ENCODE results near the gene RNF180. TPM values are rescaled to one million over a fixed set of nuclear protein-coding genes. Genes with fewer than 3 reads are reported as not detected.

The RNF180 gene
- total RNA-seq, 1 donor from 2014 or later, result 14.0 TPM

DNA sequence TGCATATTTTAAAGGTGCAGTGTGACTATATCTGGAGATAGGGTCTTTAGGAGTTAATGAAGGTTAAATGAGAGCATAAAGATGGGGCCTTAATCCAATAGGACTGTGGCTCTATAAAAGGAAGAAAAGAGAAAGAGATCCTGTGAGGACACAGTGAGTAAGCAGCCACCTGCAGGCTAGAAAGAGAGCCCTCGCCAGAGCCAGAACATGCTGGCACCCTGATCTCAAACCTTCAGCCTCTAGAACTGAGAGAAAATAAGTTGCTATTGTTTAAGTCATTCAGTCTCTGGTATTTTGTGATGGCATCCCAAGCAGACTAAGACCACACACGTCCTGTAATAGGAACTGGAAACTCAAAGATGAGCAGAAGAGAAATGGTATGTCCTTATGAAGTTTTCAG lies 41.0 kb downstream of the RNF180 start:
- no peaks in the 10 kb centered on the region for H3K36me3 ChIP-seq
- TF ChIP-seq POLR2A (IDR thresholded peaks at IDR 0.05) (no peak), CTCF (IDR thresholded peaks at IDR 0.05) (no peak), POLR2AphosphoS5 (IDR thresholded peaks at IDR 0.05; ENCODE audit: insufficient read depth in 1 of 2, low read depth in 1 of 2) (no peak)
- no peak overlapping the region for H3K27ac ChIP-seq
- no peaks in the 10 kb centered on the region for H3K27me3 ChIP-seq
- intact Hi-C loops (cut with DNase I), result loop anchor here (5.0 kb wide), 1 partner anchor 59 kb away; no protein-coding TSS in a partner anchor
- no peak for DNase-seq (ENCODE audit: extremely low spot score in 2 of 2)
- no peaks in the 10 kb centered on the region for H3K9me3 ChIP-seq
- no peak overlapping the region for H3K4me3 ChIP-seq
- H3K4me1 ChIP-seq, result no peaks in the 10 kb centered on the region

DNA sequence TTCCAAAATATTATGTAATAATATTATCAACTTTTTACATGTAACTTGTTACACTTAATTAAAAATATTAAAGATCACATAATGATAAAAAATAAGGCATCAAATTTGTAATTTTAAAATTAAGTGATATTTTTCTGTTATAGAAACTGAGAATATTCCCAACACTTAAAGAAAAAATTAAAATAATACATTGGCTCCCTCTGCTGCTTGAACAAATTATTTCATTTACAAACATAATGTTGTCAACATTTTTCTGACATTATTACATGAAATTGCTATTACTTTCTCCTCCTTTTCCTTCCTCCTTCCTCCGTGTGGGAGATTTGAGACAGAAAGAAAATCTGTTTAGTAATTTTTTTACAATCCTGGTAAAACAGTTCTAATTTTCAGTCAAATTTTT lies 42.3 kb downstream of the RNF180 start:
- no peak for DNase-seq (ENCODE audit: extremely low spot score in 2 of 2)
- H3K4me1 ChIP-seq, result no peaks in the 10 kb centered on the region
- no peaks in the 10 kb centered on the region for H3K9me3 ChIP-seq
- no peak overlapping the region for H3K27ac ChIP-seq
- H3K27me3 ChIP-seq, result no peaks in the 10 kb centered on the region
- peak in 2 of 3 experiments; percentile 23 to 24 for TF ChIP-seq CTCF (IDR thresholded peaks at IDR 0.05)
- TF ChIP-seq POLR2A (IDR thresholded peaks at IDR 0.05), result no peak
- no peaks in the 10 kb centered on the region for H3K36me3 ChIP-seq
- no peak overlapping the region for H3K4me3 ChIP-seq
- intact Hi-C loops (cut with DNase I), result loop anchor here (5.0 kb wide), 1 partner anchor 61 kb away; no protein-coding TSS in a partner anchor

GRCh38 chr5:64209353-64209752 lies 43.7 kb downstream of the RNF180 start:
- intact Hi-C loops (cut with DNase I), result loop anchor here (5.0 kb wide), 1 partner anchor 62 kb away; no protein-coding TSS in a partner anchor
- no peak overlapping the region for H3K4me3 ChIP-seq
- H3K36me3 ChIP-seq, result no peaks in the 10 kb centered on the region
- H3K9me3 ChIP-seq, result no peaks in the 10 kb centered on the region
- no peaks in the 10 kb centered on the region for H3K4me1 ChIP-seq
- H3K27ac ChIP-seq, result no peak overlapping the region
- no peak for DNase-seq (ENCODE audit: extremely low spot score in 2 of 2)
- H3K27me3 ChIP-seq, result no peaks in the 10 kb centered on the region
- no peak for TF ChIP-seq POLR2A (IDR thresholded peaks at IDR 0.05)
- TF ChIP-seq CTCF (IDR thresholded peaks at IDR 0.05), result no peak
- no peak for TF ChIP-seq POLR2AphosphoS5 (IDR thresholded peaks at IDR 0.05; ENCODE audit: insufficient read depth in 1 of 2, low read depth in 1 of 2)

- no peak overlapping the region for H3K27ac ChIP-seq
- DNase-seq (ENCODE audit: extremely low spot score in 2 of 2), result no peak
- H3K27me3 ChIP-seq, result no peaks in the 10 kb centered on the region
- no peaks in the 10 kb centered on the region for H3K4me1 ChIP-seq
- no peak for TF ChIP-seq POLR2A (IDR thresholded peaks at IDR 0.05)
- TF ChIP-seq CTCF (IDR thresholded peaks at IDR 0.05), result no peak
- TF ChIP-seq POLR2AphosphoS5 (IDR thresholded peaks at IDR 0.05; ENCODE audit: insufficient read depth in 1 of 2, low read depth in 1 of 2), result no peak
- no peaks in the 10 kb centered on the region for H3K9me3 ChIP-seq
- intact Hi-C loops (cut with DNase I), result no loop called here
- H3K36me3 ChIP-seq, result no peaks in the 10 kb centered on the region
- no peak overlapping the region for H3K4me3 ChIP-seq
Observed at GRCh38 chr5:64210866-64211265, 45.2 kb downstream of the RNF180 start.

DNA sequence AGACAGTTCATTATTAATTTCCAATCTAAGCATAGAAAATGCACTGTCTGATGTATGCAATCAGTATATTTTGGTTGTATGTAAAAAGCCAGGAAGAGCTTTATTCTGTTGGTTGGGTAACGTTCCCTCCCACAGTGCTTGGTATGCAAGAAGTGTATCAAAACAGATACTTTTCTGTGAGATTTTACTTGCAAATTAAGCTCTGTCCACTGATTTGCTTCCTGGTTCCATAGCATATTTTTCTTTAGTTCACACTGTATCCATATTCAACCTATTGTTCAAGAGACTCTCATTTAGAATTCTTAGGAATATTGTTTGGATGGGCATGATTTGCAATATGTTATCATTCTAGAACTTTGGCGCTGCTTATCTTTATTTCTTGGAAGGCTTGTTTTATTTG lies 47.4 kb downstream of the RNF180 start:
- no peaks in the 10 kb centered on the region for H3K27me3 ChIP-seq
- H3K9me3 ChIP-seq, result no peaks in the 10 kb centered on the region
- no peak for TF ChIP-seq POLR2A (IDR thresholded peaks at IDR 0.05)
- no peak for TF ChIP-seq CTCF (IDR thresholded peaks at IDR 0.05)
- no peak for TF ChIP-seq POLR2AphosphoS5 (IDR thresholded peaks at IDR 0.05; ENCODE audit: insufficient read depth in 1 of 2, low read depth in 1 of 2)
- intact Hi-C loops (cut with DNase I), result no loop called here
- DNase-seq (ENCODE audit: extremely low spot score in 2 of 2), result no peak
- no peaks in the 10 kb centered on the region for H3K4me1 ChIP-seq
- H3K4me3 ChIP-seq, result no peak overlapping the region
- no peaks in the 10 kb centered on the region for H3K36me3 ChIP-seq
- no peak overlapping the region for H3K27ac ChIP-seq

All from vagina (tissue), 2 donors.